ENCODE measurements around the gene ZNF652.

DNA sequence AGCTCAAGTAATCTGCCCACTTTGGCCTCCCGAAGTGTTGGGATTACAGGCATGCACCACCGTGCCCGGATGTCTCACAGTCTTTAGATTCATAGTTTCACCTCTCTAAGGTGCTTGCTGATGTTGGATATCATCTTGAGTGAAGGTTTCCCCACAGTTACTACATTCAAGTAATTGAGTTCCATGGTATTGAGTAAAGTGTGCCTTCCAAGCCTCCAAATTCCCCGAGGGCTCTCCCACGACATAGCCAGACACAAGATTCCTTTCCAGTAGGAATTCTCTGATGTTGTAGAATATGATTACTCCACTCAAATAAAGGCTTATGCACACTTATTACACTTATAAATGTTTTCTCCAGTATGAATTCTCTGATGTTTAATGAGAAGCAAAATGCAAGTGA is 16.3 kb upstream of the ZNF652 start:
- no peak for TF ChIP-seq FOXM1 (IDR thresholded peaks at IDR 0.05; ENCODE audit: borderline replicate concordance)
- TF ChIP-seq FOXA1 (IDR thresholded peaks at IDR 0.05) = no peak
- no peak for TF ChIP-seq ZNF384 (IDR thresholded peaks at IDR 0.05)
- no peak for TF ChIP-seq HDGF (IDR thresholded peaks at IDR 0.05; ENCODE audit: borderline replicate concordance)
- TF ChIP-seq TARDBP (IDR thresholded peaks at IDR 0.05) = no peak
- no peak for TF ChIP-seq SP1 (IDR thresholded peaks at IDR 0.05)
- TF ChIP-seq SUZ12 (IDR thresholded peaks at IDR 0.05) = no peak
- no peak for TF ChIP-seq LEF1 (IDR thresholded peaks at IDR 0.05; ENCODE audit: borderline replicate concordance)
- TF ChIP-seq, protein P1, sequence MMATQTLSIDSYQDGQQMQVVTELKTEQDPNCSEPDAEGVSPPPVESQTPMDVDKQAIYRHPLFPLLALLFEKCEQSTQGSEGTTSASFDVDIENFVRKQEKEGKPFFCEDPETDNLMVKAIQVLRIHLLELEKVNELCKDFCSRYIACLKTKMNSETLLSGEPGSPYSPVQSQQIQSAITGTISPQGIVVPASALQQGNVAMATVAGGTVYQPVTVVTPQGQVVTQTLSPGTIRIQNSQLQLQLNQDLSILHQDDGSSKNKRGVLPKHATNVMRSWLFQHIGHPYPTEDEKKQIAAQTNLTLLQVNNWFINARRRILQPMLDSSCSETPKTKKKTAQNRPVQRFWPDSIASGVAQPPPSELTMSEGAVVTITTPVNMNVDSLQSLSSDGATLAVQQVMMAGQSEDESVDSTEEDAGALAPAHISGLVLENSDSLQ (IDR thresholded peaks at IDR 0.05) = no peak
- no peak for TF ChIP-seq BHLHE40 (IDR thresholded peaks at IDR 0.05; ENCODE audit: borderline replicate concordance)
